HG02571 (cell line): Measurements from ENCODE around the gene MPLKIP.
"Not testable (repeated sequence)": the region's sequence is repeated elsewhere in the genome, so short reads cannot be mapped to it uniquely, and the experiment has no call there.

Experiments
- ATAC-seq: cut with Tn5 transposase; IDR thresholded peaks from one replicate; pipeline ENCODE4 v1.9.1; 2021; ENCODE audit warnings: mild to moderate bottlenecking, moderate library complexity; ENCODE audit not compliant: unreplicated experiment

MPLKIP gene

GRCh38 chr7:40134428-40135316, at the start of gene MPLKIP, which contains the start of gene SUGCT:
MPLKIP (minus strand) TSS chr7:40134622; CDS start chr7:40134567, 55 bp downstream.
SUGCT (plus strand) TSS chr7:40135005.
- ATAC-seq, result peak; percentile 86

- no peak for ATAC-seq
Observed at GRCh38 chr7:40182452-40182851, 48.0 kb upstream of the MPLKIP start.

- no peak for ATAC-seq
Observed at GRCh38 chr7:40177071-40177470, 42.6 kb upstream of the MPLKIP start.

GRCh38 chr7:40175725-40176510, 41.5 kb upstream of the MPLKIP start:
- no peak for ATAC-seq

GRCh38 chr7:40175256-40175655, 40.8 kb upstream of the MPLKIP start:
- not testable (repeated sequence) for ATAC-seq

GRCh38 chr7:40173121-40173520, 38.7 kb upstream of the MPLKIP start:
- not testable (repeated sequence) for ATAC-seq

GRCh38 chr7:40168266-40168665, 33.8 kb upstream of the MPLKIP start:
- ATAC-seq, result not testable (repeated sequence)

GRCh38 chr7:40167291-40167690, 32.9 kb upstream of the MPLKIP start:
- ATAC-seq, result no peak

GRCh38 chr7:40165216-40165615, 30.8 kb upstream of the MPLKIP start:
- ATAC-seq, result no peak

GRCh38 chr7:40162516-40162915, 28.1 kb upstream of the MPLKIP start:
- ATAC-seq, result no peak

GRCh38 chr7:40156988-40157387, 22.6 kb upstream of the MPLKIP start:
- no peak for ATAC-seq

GRCh38 chr7:40151504-40151903, 17.1 kb upstream of the MPLKIP start:
- no peak for ATAC-seq

GRCh38 chr7:40148671-40149070, 14.2 kb upstream of the MPLKIP start:
- ATAC-seq, result no peak

- ATAC-seq, result not testable (repeated sequence)
Observed at GRCh38 chr7:40148247-40148580, 13.8 kb upstream of the MPLKIP start.

- ATAC-seq, result no peak
Observed at GRCh38 chr7:40147371-40148246, 13.2 kb upstream of the MPLKIP start.

- not testable (repeated sequence) for ATAC-seq
Observed at GRCh38 chr7:40145596-40146130, 11.2 kb upstream of the MPLKIP start.

GRCh38 chr7:40141916-40142315, 7.5 kb upstream of the MPLKIP start:
- ATAC-seq, result not testable (repeated sequence)

- not testable (repeated sequence) for ATAC-seq
Observed at GRCh38 chr7:40139891-40140290, 5.5 kb upstream of the MPLKIP start.

- ATAC-seq, result no peak
Observed at GRCh38 chr7:40138973-40139372, 4.6 kb upstream of the MPLKIP start.

GRCh38 chr7:40137563-40137962, 3.1 kb upstream of the MPLKIP start:
- no peak for ATAC-seq

GRCh38 chr7:40135317-40135610, 842 bp upstream of the MPLKIP start:
- ATAC-seq, result no peak
